ENCODE data around the gene CAPN10. TPM values are rescaled to one million over a fixed set of nuclear protein-coding genes. Genes with fewer than 3 reads are reported as not detected.
A peak's percentile ranks its signal among the peaks of the same experiment; 100 is the strongest.

Gene CAPN10
- total RNA-seq, 3 donors from 2014 or later, result 17.0 to 26.2 (median 25.5) TPM

DNA sequence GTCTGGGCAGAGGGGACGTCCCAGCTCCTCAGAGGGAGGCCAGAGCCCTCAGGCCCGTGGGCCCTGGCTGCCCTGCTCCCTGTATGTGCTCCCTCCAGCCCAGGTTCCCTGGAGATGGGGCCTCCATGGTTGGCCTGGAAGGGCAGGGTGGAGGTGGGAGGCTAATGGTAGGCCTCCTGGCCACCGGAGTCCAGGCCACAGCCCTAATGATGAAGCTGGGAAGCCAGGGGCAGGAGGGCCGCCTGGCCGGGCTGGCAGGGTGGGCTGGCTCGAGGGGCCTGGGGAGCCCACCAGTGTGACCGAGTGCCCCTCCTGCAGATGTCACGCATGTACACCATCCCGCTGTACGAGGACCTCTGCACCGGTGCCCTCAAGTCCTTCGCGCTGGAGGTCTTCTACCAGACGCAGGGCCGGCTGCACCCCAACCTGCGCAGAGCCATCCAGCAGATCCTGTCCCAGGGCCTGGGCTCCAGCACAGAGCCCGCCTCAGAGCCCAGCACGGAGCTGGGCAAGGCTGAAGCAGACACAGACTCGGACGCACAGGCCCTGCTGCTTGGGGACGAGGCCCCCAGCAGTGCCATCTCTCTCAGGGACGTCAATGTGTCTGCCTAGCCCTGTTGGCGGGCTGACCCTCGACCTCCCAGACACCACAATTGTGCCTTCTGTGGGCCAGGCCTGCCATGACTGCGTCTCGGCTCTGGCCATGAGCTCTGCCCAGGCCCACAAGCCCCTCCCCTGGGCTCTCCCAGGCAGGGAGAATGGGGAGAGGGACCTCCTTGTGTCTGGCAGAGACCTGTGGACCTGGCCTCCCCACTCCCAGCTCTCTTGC, 9.0 kb upstream of the CAPN10 start:
- intact Hi-C loops (cut with DNase I; ENCODE audit: low total_unique reads), result no loop called here
- no peak for DNase-seq (ENCODE audit: low spot score in 2 of 2)
- Histone ChIP-seq H3K36me3 (no peaks in the 10 kb centered on the region), H3K27ac (no peak overlapping the region), H3K4me3 (no peak overlapping the region), H3K9me3 (no peaks in the 10 kb centered on the region), H3K4me1 (peaks cover 0 to 7% of the 10 kb centered on the region in 2 donors), H3K27me3 (no peaks in the 10 kb centered on the region)
- TF ChIP-seq POLR2A (IDR thresholded peaks at IDR 0.05) (no peak), POLR2AphosphoS5 (IDR thresholded peaks at IDR 0.05) (no peak)
- TF ChIP-seq, protein P1, sequence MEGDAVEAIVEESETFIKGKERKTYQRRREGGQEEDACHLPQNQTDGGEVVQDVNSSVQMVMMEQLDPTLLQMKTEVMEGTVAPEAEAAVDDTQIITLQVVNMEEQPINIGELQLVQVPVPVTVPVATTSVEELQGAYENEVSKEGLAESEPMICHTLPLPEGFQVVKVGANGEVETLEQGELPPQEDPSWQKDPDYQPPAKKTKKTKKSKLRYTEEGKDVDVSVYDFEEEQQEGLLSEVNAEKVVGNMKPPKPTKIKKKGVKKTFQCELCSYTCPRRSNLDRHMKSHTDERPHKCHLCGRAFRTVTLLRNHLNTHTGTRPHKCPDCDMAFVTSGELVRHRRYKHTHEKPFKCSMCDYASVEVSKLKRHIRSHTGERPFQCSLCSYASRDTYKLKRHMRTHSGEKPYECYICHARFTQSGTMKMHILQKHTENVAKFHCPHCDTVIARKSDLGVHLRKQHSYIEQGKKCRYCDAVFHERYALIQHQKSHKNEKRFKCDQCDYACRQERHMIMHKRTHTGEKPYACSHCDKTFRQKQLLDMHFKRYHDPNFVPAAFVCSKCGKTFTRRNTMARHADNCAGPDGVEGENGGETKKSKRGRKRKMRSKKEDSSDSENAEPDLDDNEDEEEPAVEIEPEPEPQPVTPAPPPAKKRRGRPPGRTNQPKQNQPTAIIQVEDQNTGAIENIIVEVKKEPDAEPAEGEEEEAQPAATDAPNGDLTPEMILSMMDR (IDR thresholded peaks at IDR 0.05), result no peak

DNA sequence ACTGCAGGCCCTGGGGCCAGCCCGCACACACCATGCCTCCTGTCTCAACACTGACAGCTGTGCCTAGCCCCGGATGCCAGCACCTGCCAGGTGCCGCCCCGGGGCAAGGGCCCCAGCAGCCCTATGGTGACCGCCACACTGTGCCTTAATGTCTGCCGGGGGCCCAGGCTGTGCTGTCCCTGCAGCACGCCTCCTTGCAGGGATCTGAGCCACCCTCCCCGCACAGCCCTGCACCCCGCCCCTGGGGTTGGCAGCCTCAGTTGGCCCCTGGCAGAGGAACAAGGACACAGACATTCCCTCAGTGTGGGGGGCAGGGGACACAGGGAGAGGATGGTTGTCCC, 8.5 kb upstream of the CAPN10 start:
- H3K9me3 ChIP-seq, result no peaks in the 10 kb centered on the region
- no peak for DNase-seq (ENCODE audit: low spot score in 2 of 2)
- no peaks in the 10 kb centered on the region for H3K27me3 ChIP-seq
- H3K4me3 ChIP-seq, result no peak overlapping the region
- TF ChIP-seq POLR2AphosphoS5 (IDR thresholded peaks at IDR 0.05) (no peak), POLR2A (IDR thresholded peaks at IDR 0.05) (no peak)
- TF ChIP-seq, protein P1 (IDR thresholded peaks at IDR 0.05), result no peak
- no peaks in the 10 kb centered on the region for H3K36me3 ChIP-seq
- H3K4me1 ChIP-seq, result peaks cover 0 to 7% of the 10 kb centered on the region in 2 donors
- H3K27ac ChIP-seq, result no peak overlapping the region
- intact Hi-C loops (cut with DNase I; ENCODE audit: low total_unique reads), result no loop called here

DNA sequence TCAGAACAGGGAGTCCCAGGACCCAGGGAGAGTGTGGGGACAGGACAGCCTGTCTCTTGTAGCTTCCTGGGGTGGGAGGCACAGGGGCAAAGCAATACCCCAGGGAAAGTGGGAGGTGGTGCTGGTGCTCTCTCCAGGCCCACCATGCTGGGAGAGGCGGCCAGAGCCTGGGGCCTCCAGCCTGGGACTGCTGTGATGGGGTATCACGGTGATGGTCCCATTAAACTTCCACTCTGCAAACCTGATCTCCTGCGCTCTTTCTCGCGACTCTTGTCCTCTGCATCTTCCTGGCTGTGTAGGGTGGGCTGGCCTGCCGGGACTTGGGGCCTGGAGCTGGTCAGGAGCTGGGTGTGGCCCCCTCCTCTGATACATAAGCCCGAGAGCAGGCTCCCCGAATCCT, 8.0 kb upstream of the CAPN10 start:
- Histone ChIP-seq H3K27me3 (no peaks in the 10 kb centered on the region), H3K27ac (peak overlapping the region in 1 of 2 donors; percentile 85), H3K4me1 (peaks cover 0 to 7% of the 10 kb centered on the region in 2 donors), H3K4me3 (no peak overlapping the region), H3K9me3 (no peaks in the 10 kb centered on the region), H3K36me3 (no peaks in the 10 kb centered on the region)
- DNase-seq (ENCODE audit: low spot score in 2 of 2), result no peak
- intact Hi-C loops (cut with DNase I; ENCODE audit: low total_unique reads), result no loop called here
- TF ChIP-seq, protein P1 (IDR thresholded peaks at IDR 0.05), result no peak
- TF ChIP-seq POLR2AphosphoS5 (IDR thresholded peaks at IDR 0.05) (no peak), POLR2A (IDR thresholded peaks at IDR 0.05) (no peak)

DNA sequence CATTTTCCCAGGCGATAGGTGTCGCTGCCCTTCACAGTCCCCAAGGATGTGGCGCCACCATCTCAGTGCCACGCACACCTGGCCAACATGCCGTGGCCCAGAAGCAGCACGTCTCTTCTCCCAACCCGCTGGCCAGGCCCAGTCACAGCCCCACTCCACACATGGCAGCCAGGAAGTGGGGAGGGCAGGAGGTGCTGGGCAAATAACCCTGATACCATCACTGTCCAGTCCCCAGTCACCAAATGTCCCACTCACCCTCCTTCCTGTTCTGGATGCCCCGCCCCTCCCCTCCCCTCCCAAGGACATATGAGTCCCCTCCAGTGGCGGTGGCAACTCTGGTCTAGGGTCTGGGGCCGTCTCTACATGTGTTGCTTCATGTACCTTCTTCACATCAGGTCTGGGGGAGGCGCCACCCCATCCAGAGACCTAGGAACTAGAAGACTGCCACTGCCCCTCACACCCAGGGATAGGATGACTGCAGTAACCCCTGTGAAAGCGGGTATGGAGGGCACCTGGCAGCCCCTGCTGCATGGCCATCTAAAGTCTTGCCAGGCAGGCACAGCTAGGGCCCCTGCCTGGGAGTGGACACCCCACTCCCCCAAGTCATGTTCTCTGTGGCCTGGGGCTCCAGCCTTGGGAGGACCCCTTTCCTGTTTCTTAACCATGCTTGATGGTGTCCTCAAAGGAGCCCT, 7.3 kb upstream of the CAPN10 start:
- TF ChIP-seq POLR2A (IDR thresholded peaks at IDR 0.05) (no peak), POLR2AphosphoS5 (IDR thresholded peaks at IDR 0.05) (no peak)
- TF ChIP-seq, protein P1 (IDR thresholded peaks at IDR 0.05), result no peak
- peaks cover 0 to 7% of the 10 kb centered on the region in 2 donors for H3K4me1 ChIP-seq
- DNase-seq (ENCODE audit: low spot score in 2 of 2), result no peak
- no peaks in the 10 kb centered on the region for H3K27me3 ChIP-seq
- intact Hi-C loops (cut with DNase I; ENCODE audit: low total_unique reads), result no loop called here
- no peaks in the 10 kb centered on the region for H3K36me3 ChIP-seq
- H3K4me3 ChIP-seq, result no peak overlapping the region
- H3K27ac ChIP-seq, result peak overlapping the region; percentile 71 to 85
- H3K9me3 ChIP-seq, result no peaks in the 10 kb centered on the region

Measured in breast epithelium (tissue), 4 donors.